CD4-positive, alpha-beta T cell treated with Interleukin-4 for 1 hour (primary cell): ENCODE data around the gene AFP.

Experiments
- DNase-seq, 2 donors: peaks; one replicate each; pipeline ENCODE4 v3.0.0-alpha.2; 2020 to 2022

AFP gene

GRCh38 chr4:73415807-73416238 lies 20.2 kb upstream of the AFP start:
- DNase-seq = no peak

- DNase-seq = no peak
These were observed 19.5 kb upstream of the AFP start for GRCh38 chr4:73416423-73417087.

DNA sequence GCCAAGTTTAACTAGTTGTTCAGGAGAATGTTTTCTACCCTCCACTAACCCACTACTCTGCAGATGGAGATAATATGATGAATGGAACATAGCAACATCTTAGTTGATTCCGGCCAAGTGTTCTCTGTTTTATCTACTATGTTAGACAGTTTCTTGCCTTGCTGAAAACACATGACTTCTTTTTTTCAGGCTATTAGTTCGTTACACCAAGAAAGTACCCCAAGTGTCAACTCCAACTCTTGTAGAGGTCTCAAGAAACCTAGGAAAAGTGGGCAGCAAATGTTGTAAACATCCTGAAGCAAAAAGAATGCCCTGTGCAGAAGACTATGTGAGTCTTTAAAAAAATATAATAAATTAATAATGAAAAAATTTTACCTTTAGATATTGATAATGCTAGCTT lies 18.7 kb upstream of the AFP start:
- DNase-seq = no peak

GRCh38 chr4:73417973-73418372 lies 18.0 kb upstream of the AFP start:
- no peak for DNase-seq

GRCh38 chr4:73418677-73419076 lies 17.3 kb upstream of the AFP start:
- no peak for DNase-seq

DNA sequence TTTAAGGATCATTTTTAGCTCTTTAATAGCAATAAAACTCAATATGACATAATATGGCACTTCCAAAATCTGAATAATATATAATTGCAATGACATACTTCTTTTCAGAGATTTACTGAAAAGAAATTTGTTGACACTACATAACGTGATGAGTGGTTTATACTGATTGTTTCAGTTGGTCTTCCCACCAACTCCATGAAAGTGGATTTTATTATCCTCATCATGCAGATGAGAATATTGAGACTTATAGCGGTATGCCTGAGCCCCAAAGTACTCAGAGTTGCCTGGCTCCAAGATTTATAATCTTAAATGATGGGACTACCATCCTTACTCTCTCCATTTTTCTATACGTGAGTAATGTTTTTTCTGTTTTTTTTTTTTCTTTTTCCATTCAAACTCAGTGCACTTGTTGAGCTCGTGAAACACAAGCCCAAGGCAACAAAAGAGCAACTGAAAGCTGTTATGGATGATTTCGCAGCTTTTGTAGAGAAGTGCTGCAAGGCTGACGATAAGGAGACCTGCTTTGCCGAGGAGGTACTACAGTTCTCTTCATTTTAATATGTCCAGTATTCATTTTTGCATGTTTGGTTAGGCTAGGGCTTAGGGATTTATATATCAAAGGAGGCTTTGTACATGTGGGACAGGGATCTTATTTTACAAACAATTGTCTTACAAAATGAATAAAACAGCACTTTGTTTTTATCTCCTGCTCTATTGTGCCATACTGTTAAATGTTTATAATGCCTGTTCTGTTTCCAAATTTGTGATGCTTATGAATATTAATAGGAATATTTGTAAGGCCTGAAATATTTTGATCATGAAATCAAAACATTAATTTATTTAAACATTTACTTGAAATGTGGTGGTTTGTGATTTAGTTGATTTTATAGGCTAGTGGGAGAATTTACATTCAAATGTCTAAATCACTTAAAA lies 16.6 kb upstream of the AFP start:
- no peak for DNase-seq

- DNase-seq = no peak
These were observed 15.4 kb upstream of the AFP start for GRCh38 chr4:73420615-73421014.

GRCh38 chr4:73421708-73422457 lies 14.1 kb upstream of the AFP start:
- DNase-seq = no peak

GRCh38 chr4:73422458-73422752 lies 13.6 kb upstream of the AFP start:
- DNase-seq = no peak

DNA sequence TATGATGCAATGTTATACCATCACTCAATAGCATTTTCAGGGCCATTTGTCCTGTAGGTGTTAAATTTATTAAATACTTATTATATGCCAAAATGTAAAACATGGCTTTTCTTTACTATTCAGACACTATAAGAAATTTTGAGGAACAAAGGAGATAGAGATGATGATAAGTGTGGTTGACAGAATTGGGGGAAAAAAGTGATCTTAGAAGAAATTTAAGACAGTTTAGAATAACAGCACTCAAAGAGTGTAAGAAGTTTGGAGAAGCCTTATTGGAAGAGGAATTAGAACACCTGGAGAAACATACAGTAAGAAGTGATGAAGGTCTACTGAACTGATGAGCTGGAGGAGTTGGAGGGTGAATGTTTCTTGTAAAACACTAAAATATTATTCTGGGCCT lies 12.8 kb upstream of the AFP start:
- DNase-seq = no peak

DNA sequence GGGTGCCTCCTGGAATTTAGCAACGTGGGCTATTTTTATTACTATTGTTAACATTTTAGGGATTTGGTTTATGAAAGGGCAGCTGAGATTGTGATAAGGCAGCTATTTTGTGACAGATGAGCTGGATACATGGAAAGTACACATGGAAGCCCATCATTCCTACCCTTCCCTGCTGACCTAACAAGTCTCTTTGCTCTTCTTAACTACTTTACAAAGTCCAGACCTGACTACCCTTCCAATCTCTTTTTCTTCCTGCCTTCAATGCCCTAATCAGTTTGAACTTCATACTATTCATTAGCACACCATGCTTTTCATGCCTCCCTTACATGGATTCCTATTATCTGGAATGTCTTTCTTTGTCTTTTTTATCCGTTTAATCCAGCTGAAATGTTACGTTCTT lies 9.4 kb upstream of the AFP start:
- no peak for DNase-seq

DNA sequence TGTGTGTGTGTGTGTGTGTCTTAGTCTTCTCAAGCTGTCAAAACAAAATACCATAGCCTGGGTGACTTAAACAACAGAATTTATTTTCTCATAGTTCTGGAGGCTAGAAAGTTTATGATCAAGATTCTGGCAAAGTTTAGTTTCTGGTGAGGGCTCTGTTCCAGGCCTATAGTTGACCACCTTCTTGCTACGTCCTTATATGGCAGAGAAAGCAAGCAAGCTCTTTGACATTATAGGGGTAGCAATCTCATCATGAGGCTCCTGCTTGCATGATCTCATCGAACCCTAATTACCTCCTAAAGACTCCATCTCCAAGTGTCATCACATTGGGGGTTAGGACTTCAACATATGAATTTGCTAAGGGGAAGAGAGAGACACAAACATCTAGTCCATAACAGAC lies 6.9 kb upstream of the AFP start:
- DNase-seq = no peak

DNA sequence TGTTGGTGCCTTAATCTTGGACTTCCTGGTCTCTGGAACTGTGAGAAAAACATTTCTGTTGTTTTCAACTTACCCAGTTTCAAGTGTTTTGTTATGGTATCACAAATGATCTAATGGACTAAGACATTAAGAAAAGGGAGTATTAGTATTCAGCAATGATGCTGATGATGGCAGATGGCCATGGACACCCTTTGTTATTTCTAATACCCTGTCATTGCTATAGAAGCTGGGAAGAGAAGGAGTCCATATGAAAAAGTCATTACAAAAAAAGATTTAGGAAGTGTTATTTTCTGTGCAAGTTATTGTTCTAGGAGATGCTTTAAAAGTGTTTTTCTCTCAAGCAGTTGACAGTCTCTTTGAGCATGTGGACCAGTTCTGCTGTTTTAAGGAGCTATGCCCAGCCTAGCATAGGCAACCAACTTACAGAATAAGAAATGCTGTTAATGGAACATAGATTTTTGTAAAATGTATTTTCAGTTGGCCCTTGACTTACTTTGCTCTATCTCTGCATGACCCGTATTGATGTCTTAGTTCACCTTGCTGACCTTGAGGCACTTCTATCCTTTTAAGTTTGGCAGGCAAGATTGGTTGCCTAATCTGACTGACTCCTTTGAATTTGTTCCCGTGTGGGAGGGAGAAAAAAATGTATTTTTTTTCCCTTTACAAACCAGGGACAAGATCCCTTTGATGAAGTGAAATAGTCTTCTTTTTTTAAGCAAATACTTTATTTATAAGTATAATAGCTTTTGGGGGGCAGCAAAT lies 6.0 kb upstream of the AFP start:
- no peak for DNase-seq

DNA sequence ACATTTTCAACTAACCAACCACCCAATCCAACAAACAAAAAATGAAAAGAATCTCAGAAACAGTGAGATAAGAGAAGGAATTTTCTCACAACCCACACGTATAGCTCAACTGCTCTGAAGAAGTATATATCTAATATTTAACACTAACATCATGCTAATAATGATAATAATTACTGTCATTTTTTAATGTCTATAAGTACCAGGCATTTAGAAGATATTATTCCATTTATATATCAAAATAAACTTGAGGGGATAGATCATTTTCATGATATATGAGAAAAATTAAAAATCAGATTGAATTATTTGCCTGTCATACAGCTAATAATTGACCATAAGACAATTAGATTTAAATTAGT lies 4.2 kb upstream of the AFP start:
- DNase-seq = no peak

DNA sequence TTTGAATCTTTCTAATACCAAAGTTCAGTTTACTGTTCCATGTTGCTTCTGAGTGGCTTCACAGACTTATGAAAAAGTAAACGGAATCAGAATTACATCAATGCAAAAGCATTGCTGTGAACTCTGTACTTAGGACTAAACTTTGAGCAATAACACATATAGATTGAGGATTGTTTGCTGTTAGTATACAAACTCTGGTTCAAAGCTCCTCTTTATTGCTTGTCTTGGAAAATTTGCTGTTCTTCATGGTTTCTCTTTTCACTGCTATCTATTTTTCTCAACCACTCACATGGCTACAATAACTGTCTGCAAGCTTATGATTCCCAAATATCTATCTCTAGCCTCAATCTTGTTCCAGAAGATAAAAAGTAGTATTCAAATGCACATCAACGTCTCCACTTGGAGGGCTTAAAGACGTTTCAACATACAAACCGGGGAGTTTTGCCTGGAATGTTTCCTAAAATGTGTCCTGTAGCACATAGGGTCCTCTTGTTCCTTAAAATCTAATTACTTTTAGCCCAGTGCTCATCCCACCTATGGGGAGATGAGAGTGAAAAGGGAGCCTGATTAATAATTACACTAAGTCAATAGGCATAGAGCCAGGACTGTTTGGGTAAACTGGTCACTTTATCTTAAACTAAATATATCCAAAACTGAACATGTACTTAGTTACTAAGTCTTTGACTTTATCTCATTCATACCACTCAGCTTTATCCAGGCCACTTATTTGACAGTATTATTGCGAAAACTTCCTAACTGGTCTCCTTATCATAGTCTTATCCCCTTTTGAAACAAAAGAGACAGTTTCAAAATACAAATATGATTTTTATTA lies 3.6 kb upstream of the AFP start:
- DNase-seq = no peak

DNA sequence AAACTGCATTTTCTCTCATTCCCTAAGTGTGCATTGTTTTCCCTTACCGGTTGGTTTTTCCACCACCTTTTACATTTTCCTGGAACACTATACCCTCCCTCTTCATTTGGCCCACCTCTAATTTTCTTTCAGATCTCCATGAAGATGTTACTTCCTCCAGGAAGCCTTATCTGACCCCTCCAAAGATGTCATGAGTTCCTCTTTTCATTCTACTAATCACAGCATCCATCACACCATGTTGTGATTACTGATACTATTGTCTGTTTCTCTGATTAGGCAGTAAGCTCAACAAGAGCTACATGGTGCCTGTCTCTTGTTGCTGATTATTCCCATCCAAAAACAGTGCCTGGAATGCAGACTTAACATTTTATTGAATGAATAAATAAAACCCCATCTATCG lies 2.9 kb upstream of the AFP start:
- DNase-seq = no peak

DNA sequence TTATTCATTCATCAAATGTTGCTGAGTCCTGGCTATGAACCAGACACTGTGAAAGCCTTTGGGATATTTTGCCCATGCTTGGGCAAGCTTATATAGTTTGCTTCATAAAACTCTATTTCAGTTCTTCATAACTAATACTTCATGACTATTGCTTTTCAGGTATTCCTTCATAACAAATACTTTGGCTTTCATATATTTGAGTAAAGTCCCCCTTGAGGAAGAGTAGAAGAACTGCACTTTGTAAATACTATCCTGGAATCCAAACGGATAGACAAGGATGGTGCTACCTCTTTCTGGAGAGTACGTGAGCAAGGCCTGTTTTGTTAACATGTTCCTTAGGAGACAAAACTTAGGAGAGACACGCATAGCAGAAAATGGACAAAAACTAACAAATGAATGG lies 1.7 kb upstream of the AFP start:
- DNase-seq = no peak

- DNase-seq = no peak
These were observed 895 bp downstream of the AFP start for GRCh38 chr4:73436674-73437557.

DNA sequence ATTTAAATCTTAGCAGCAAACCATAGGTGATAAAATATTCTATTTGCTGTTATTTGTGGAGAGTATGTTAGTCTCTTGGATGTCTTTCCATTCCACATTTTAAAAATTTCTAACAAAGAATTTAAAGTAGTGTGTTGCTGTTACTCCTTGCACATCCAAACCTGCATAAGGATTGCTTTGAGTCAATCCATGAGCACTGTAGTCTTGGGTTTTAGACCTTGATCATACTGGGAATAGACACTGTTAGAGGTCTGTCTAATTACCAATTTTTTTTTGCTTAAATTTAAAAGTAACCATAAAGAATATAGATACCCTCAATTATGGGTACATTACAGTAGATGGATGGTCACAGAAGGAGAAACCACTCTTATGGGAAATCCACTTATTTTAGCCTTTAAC lies 1.5 kb downstream of the AFP start:
- DNase-seq = no peak

- DNase-seq = no peak
These were observed 2.0 kb downstream of the AFP start for GRCh38 chr4:73438048-73438447.

DNA sequence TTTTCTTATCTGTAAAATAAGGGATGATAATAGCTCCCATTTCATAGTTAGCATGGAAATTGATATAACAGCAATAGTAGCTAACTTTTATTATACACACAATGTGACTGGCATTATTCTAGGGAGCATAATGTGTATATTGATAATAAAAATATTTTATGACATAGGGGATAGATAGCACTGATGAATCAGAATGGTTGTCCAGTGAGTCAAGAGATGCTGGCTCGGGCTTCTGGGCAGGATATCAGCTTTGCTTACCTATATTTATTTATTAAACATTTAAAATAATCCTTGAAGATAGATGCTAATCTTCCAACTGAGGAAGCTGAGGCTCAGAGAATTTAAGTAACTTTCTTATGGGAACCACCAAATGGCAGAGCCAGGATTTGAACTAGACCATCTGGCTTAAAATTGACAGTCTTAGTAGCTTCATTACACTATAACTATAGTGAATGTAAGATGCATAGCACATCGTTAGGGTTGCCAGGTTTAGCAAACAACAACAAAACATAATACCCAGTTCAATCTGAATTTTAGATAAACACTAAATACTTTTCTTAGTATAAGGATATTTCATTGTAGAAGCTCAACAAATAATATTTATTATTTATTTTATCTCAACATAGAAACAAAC lies 2.7 kb downstream of the AFP start:
- DNase-seq = no peak
